ENCODE measurements around the gene RAMAC. TPM values are rescaled to one million over a fixed set of nuclear protein-coding genes. Genes with fewer than 3 reads are reported as not detected.

The RAMAC gene
- total and polyA plus RNA-seq, 8 donors, result 1.2 to 84.0 (median 23.9) TPM

- 60 to 72% (median 64%) methylated on average over 5 of the region's 5 CpGs for WGBS, 5 donors
- H3K27ac ChIP-seq, result no peak overlapping the region
- no peaks in the 10 kb centered on the region for H3K27me3 ChIP-seq
- peaks cover 20 to 41% (median 32%) of the 10 kb centered on the region in 4 donors for H3K4me1 ChIP-seq
- peaks cover 18 to 44% (median 36%) of the 10 kb centered on the region in 4 donors for H3K36me3 ChIP-seq
- no peak for TF ChIP-seq POLR2A (IDR thresholded peaks at IDR 0.05)
- no peak for TF ChIP-seq CTCF (IDR thresholded peaks at IDR 0.05)
- TF ChIP-seq POLR2AphosphoS5 (IDR thresholded peaks at IDR 0.05), result no peak
- no peak for TF ChIP-seq EP300 (IDR thresholded peaks at IDR 0.05)
- intact Hi-C loops (cut with DNase I; ENCODE audit: low total_unique reads), result no loop called here
- DNase-seq, result no peak
- H3K9me3 ChIP-seq, result no peaks in the 10 kb centered on the region
- no peak overlapping the region for H3K4me3 ChIP-seq
Observed at GRCh38 chr15:83014205-83014653, 28.2 kb downstream of the RAMAC start.

- Histone ChIP-seq H3K27ac (no peak overlapping the region), H3K27me3 (no peaks in the 10 kb centered on the region), H3K36me3 (peaks cover 22 to 49% (median 43%) of the 10 kb centered on the region in 4 donors), H3K9me3 (no peaks in the 10 kb centered on the region), H3K4me1 (peaks cover 15 to 30% (median 22%) of the 10 kb centered on the region in 4 donors), H3K4me3 (no peak overlapping the region)
- intact Hi-C loops (cut with DNase I; ENCODE audit: low total_unique reads), result no loop called here
- no peak for DNase-seq
- no peak for TF ChIP-seq EP300 (IDR thresholded peaks at IDR 0.05)
- TF ChIP-seq CTCF (IDR thresholded peaks at IDR 0.05), result no peak
- no peak for TF ChIP-seq POLR2AphosphoS5 (IDR thresholded peaks at IDR 0.05)
- no peak for TF ChIP-seq POLR2A (IDR thresholded peaks at IDR 0.05)
- WGBS, 5 donors, result 80 to 88% (median 87%) methylated on average over 4 of the region's 4 CpGs
Observed at GRCh38 chr15:83015361-83015760, 29.4 kb downstream of the RAMAC start.

- 86 to 91% (median 88%) methylated on average over 5 of the region's 5 CpGs for WGBS, 5 donors
Observed at GRCh38 chr15:83016906-83017305, 30.9 kb downstream of the RAMAC start.

GRCh38 chr15:83018436-83018835 lies 32.4 kb downstream of the RAMAC start:
- H3K36me3 ChIP-seq, result peaks cover 23 to 56% (median 54%) of the 10 kb centered on the region in 4 donors
- 83 to 97% (median 91%) methylated on average over 2 of the region's 2 CpGs for WGBS, 5 donors

More at GRCh38 chr15:83016906-83017305, 30.9 kb downstream of the RAMAC start:
- TF ChIP-seq POLR2A (IDR thresholded peaks at IDR 0.05) (no peak), EP300 (IDR thresholded peaks at IDR 0.05) (no peak), POLR2AphosphoS5 (IDR thresholded peaks at IDR 0.05) (no peak), CTCF (IDR thresholded peaks at IDR 0.05) (no peak)
- H3K36me3 ChIP-seq, result peaks cover 23 to 56% (median 53%) of the 10 kb centered on the region in 4 donors
- H3K4me3 ChIP-seq, result no peak overlapping the region
- H3K27ac ChIP-seq, result no peak overlapping the region
- no peak for DNase-seq
- H3K27me3 ChIP-seq, result no peaks in the 10 kb centered on the region
- H3K4me1 ChIP-seq, result peaks cover 8 to 21% (median 14%) of the 10 kb centered on the region in 4 donors
- intact Hi-C loops (cut with DNase I; ENCODE audit: low total_unique reads), result no loop called here
- H3K9me3 ChIP-seq, result no peaks in the 10 kb centered on the region

More at GRCh38 chr15:83018436-83018835, 32.4 kb downstream of the RAMAC start:
- no peaks in the 10 kb centered on the region for H3K9me3 ChIP-seq
- DNase-seq, result no peak
- TF ChIP-seq POLR2A (IDR thresholded peaks at IDR 0.05) (no peak), EP300 (IDR thresholded peaks at IDR 0.05) (no peak), POLR2AphosphoS5 (IDR thresholded peaks at IDR 0.05) (no peak), CTCF (IDR thresholded peaks at IDR 0.05) (no peak)
- intact Hi-C loops (cut with DNase I; ENCODE audit: low total_unique reads), result no loop called here
- no peak overlapping the region for H3K27ac ChIP-seq
- no peak overlapping the region for H3K4me3 ChIP-seq
- no peaks in the 10 kb centered on the region for H3K27me3 ChIP-seq
- peaks cover 0 to 9% (median 3%) of the 10 kb centered on the region in 4 donors for H3K4me1 ChIP-seq
